ENCODE measurements around the gene TADA2A.

DNA sequence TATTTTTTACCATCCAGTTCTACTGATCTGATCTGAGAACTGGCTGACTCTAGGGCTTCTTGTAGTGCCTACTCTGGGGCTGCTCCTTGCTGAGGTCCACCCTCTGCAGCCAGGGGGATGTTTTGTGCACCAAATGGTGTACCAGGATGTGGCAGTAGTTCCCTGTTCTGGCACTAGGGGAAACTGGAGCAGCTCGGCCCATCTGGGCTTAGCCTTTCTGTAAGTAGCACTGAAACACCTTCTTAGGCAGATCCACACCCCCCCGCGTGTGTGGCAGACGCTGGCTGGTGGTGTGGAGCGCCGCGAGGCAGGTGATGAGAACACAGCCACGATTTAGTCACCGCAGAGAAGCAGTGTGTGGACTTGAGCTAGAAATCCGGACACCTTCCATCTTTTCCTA, 100.0 kb downstream of the TADA2A start:
- no peak for TF ChIP-seq EZH2phosphoT487 (IDR thresholded peaks at IDR 0.05; ENCODE audit: borderline replicate concordance)
- TF ChIP-seq, protein P1, sequence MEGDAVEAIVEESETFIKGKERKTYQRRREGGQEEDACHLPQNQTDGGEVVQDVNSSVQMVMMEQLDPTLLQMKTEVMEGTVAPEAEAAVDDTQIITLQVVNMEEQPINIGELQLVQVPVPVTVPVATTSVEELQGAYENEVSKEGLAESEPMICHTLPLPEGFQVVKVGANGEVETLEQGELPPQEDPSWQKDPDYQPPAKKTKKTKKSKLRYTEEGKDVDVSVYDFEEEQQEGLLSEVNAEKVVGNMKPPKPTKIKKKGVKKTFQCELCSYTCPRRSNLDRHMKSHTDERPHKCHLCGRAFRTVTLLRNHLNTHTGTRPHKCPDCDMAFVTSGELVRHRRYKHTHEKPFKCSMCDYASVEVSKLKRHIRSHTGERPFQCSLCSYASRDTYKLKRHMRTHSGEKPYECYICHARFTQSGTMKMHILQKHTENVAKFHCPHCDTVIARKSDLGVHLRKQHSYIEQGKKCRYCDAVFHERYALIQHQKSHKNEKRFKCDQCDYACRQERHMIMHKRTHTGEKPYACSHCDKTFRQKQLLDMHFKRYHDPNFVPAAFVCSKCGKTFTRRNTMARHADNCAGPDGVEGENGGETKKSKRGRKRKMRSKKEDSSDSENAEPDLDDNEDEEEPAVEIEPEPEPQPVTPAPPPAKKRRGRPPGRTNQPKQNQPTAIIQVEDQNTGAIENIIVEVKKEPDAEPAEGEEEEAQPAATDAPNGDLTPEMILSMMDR (conservative IDR thresholded peaks at IDR 0.05; ENCODE audit: low read length), result peak; percentile 61

All from Loucy (cell line).